GOT3 (cell line): Measurements from ENCODE around the gene PCSK9.

Experiments used
- DNase-seq: peaks from one replicate; lab custom pipeline; 2025; ENCODE audit warnings: mixed read lengths; lab: John Stamatoyannopoulos, UW

PCSK9 gene

DNA sequence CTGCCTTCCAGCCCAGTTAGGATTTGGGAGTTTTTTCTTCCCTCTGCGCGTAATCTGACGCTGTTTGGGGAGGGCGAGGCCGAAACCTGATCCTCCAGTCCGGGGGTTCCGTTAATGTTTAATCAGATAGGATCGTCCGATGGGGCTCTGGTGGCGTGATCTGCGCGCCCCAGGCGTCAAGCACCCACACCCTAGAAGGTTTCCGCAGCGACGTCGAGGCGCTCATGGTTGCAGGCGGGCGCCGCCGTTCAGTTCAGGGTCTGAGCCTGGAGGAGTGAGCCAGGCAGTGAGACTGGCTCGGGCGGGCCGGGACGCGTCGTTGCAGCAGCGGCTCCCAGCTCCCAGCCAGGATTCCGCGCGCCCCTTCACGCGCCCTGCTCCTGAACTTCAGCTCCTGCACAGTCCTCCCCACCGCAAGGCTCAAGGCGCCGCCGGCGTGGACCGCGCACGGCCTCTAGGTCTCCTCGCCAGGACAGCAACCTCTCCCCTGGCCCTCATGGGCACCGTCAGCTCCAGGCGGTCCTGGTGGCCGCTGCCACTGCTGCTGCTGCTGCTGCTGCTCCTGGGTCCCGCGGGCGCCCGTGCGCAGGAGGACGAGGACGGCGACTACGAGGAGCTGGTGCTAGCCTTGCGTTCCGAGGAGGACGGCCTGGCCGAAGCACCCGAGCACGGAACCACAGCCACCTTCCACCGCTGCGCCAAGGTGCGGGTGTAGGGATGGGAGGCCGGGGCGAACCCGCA lies at the start of gene PCSK9:
PCSK9 (plus strand) TSS at position 207 of the 741 bp plus-strand sequence; CDS start at position 497, 290 bp downstream.
- DNase-seq: no peak

DNA sequence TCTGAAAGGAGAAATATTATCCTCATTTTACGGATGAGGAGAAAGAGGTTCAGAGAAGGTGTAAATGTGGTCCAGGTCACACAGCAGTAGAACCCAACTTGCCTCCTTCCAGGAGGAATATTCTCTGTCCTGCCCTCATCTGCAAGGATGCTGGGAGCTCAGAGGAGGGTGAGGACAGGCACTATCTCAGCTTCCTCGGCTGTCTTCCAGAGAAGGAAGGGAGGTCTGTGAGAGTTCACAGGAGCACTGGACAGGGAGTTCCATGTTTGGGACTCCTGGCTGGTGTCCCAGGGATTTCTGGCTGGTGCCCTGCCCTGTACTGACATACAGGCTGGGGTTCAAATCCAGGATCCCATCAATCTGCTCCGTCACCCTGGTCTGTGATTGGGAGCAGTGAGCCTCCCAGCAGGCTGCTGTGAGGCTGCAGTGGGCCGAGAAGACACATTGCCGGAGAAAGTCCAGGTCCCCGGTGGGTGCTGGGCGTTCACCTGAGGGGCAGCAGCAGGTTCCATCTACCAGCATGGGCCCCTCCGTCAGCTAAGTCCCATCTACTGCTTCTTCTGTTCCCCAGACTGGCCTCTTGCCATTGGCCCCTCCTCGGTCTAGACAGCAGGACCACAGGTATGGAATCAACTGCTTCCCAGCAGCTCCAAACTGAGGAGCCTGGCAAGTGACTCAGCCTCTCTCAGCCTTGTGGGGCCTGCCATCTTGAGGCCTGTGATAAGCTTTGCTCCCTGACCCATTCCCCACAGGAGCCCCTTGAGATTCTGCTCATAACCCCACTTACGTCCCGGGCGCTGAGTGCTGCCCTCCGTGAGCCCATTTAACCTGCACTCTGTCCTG lies 49.2 kb upstream of the PCSK9 start:
- DNase-seq: no peak

DNA sequence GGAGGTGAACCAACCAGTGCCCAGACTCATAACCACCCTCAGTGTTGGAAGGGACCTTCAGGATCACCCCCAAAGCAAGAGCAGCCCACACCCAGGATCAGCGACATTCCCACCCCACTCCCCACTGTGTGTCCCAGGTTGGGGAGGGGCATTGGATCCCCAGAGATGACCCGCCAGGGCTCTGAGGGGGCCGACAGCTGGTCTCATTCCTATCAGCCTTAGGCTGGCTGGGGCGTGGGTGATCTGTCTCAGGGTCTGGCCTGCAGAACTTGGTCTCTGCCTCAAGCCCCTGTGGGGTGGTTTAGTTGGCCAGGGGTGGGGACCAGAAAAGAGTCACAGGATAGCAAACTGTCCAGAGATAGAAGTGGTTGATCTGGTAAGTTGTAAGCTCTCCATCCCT lies 48.4 kb upstream of the PCSK9 start:
- no peak for DNase-seq

DNA sequence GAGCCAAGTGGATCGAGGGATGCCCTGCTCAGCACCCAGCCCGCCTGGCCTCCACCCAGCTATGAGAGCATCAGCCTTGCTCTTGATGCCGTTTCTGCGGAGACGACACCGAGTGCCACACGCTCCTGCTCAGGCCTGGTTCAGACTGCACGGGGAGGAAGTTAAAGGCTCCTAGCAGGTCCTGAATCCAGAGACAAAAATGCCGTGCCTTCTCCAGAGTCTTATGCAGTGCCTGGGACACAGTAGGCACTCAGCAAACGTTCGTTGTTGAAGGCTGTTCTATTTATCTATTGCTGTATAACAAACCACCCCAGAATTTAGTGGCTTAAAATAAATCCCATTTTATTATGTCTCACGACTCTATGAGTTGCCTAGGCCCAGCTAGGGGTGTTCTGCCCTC lies 47.4 kb upstream of the PCSK9 start:
- DNase-seq: no peak

DNA sequence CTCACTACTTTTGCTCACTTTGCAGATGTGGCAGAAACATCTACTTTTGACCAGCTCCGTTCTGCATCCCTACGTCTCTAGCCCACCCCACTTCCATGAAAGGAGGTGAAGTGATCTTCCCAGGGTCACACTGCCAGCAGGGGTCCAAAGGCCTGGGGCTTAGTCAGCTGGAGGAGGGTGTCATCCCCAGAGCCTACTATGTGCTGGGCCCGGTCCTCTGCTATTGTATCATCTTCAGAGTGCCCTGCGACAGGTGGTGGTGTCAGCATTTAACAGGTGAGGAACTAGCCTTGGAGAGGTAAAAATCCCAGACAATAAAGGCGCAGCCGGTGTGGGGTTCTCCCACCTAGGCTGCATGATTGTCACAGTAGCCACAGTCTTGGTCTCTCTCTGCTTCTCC lies 46.2 kb upstream of the PCSK9 start:
- DNase-seq: no peak

DNA sequence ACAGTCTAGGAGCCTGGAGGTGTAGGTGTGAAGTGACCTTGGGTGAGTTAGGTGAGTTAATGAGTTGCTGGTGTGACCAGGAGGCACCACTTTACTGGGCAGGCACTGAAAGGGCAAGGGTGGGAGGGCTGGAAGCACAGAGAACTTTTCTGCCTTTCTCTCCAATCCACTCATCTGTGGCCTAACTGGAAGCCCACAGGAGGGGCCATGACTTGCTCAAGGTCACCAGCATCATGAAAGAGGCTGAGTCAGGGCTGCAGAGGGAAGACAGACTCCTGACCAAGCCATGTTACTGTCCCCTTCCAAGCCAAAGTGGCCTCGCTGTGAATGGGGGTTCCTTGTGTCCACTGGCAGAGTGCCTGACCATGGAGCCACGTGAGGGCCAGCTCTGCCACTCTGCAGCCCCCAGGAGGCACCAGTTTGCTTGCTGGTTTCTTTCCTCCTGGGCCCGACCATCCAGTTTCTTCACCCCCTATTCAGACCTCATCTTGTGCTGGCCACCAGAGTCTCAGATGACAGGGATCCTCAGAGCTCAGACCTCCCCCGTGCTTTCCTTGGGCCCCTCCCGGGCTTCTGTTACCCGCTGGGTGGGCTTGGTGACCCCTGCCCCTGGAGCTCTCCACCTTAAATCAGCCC lies 44.9 kb upstream of the PCSK9 start:
- no peak for DNase-seq

DNA sequence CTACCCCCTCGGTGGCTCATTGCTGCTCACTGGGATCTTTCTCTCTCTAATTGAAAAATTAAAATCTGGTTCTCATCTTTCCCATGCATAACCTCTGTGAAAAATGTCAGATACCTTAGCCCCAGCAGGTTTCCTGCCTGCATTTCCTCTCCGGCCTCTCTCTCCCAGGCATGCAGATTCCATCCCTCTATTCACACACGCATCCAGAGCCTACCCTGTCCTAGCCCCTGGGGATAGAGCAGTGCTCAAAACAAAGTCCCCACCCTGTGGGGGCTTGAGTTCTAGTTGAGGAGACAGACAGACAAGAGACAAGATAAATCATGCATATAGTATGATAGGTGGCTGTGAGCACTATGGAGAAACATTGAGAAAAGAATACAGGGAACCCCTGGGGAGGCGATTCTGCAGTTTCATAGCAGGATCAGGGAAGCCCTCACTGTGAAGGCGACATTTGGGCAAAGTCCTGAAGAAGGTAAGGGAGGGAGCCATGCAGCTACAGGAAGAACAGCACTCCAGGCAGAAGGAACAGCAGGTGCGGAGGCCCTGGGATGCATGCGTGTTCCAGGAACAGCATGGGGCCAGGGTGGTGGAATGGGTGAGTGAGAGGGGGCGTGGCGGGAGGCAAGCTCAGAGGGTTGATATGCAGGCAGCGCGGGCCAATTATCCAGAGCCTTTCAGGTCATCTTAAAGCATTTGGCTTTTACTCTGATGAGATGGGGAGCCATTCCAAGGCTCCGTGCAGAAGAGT lies 44.2 kb upstream of the PCSK9 start:
- DNase-seq: no peak

DNA sequence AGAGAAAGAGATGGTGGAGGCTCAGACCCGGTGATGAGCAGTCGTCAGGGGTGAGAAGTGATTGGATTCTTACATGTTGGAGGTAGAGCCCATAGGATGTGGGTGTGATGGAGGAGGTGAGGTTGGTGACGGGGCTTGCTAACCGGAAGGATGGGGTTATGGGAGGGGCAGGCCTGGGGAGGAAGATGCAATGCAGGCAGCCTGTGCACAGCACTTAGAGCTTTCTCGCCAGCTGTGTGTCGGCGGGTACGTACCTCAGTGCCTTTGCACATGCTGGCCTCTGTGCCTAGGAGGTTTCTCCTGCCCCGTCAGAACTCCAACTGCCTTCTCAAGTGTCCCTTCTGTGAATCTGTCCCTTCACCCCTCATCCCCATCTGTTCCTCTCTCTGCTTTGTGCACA lies 43.5 kb upstream of the PCSK9 start:
- DNase-seq: no peak

DNA sequence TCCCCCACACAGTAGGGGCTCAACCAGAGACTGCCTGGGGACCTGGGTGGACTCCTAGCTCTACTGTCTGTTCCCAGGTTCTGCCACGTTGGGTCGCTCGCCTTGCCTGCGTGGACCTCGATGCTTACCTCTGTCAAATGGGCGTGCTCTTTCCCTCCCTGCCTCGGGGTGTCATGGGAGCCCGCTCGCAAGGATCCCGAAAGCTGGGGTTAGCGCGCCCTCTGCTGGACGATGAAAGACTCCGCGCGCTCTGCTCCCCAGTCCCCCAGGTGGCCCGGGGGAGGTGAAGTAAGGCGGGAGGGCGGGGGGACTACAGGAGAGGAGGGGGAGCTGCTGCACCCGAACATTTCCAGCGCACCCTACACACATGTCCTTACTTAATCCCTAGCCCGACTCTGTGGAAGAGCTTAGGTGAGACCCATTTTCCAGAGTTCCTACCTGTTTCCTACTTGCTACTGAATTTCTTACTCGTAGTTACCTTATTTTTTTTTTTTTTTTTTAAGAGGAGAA lies 42.9 kb upstream of the PCSK9 start:
- DNase-seq: no peak

DNA sequence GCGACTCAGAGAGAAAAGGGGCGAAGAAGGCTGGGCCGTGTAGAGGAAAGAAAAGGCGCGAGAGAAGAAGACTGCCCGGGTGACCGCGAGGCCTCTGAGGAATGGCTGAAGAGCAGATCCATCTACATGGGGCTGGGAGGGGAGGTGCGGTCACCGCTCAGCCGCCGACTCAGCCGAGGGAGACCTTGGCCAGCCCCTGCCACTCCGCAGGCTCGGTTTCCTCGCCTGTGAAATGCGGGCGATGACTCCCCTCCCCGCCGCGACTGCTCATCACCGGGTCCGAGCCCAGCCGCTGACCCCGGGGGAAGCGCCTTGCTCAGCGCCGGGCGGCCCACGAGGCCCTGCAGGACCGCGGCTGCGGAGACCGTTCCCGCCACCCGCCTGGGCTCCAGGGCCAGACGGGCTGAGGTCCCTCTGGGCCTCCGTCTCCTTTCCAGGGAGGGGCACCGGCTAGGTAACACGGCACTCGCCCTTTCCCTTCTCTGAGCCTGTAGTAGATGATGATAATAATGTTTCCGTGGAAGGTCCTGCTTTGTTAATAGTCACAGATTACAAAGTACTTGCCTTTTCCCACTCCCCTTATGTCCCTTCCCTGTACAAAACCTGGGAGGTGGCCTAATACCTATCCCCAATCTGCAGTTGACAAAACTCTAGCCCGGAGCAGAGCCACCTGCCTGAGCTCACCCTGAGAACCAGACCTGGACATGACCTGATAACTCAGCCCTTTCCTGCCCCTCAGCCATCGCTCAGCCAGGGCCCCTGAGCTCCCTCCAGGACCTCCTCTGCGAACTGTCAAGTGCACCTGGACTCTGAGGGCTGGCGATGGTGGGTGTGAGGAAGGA lies 42.3 kb upstream of the PCSK9 start:
- DNase-seq: no peak

DNA sequence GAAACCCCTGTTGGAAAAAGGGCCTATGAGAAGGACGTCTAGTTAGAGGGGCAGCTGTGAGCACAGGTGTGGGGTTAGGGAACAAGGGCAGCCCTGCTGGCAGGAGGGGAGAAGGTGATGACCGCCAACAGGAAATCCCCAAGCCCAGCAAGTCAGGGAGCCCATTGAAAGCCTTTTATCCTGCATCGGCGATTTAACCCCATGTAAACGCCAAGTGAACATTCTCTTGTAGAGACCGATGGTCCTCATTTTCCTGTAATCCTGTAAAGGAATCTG lies 41.7 kb upstream of the PCSK9 start:
- DNase-seq: no peak

DNA sequence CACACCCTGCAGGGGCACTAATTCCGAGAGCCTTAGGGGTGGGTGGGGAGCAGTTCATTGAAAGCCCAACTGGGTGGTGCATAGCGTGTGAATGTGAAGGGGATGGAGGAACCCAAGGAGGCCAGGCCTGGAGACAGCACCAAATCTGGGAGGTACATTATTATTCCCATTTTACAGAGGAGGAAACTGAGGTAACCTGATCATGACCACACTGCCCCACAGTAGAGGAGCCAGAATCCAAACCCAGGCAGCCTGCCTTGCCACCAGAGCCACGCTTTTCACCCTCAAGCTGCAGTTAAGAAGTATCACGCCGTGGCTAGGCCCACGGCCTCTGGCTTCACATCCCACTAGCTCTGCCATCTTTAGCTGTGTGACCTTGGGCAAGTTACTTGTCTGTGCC lies 41.2 kb upstream of the PCSK9 start:
- DNase-seq: no peak

DNA sequence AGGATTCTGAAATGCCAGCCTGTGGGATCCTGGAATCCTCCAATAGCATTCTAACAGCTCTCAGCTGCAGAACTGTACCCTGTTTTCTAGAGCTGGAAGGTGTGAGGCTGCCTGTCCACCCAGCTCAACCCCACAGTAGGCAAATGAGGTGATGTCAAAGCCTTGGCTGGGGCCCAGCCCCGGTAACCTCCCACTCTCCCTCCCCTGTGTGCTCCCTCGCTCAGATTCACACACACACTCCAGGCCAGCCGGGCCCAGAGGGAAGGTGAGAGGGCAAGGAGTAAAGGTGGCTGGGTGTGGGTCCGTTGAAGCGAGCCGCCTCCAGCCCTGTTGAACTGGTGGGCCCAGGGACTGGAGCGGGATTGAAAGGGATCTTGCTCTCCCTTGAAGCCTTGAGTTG lies 40.7 kb upstream of the PCSK9 start, which contains the start of gene BSND:
BSND (plus strand) TSS at position 257 of the 400 bp plus-strand sequence. CDS start 254 bp downstream, outside the sequence.
- DNase-seq: no peak

DNA sequence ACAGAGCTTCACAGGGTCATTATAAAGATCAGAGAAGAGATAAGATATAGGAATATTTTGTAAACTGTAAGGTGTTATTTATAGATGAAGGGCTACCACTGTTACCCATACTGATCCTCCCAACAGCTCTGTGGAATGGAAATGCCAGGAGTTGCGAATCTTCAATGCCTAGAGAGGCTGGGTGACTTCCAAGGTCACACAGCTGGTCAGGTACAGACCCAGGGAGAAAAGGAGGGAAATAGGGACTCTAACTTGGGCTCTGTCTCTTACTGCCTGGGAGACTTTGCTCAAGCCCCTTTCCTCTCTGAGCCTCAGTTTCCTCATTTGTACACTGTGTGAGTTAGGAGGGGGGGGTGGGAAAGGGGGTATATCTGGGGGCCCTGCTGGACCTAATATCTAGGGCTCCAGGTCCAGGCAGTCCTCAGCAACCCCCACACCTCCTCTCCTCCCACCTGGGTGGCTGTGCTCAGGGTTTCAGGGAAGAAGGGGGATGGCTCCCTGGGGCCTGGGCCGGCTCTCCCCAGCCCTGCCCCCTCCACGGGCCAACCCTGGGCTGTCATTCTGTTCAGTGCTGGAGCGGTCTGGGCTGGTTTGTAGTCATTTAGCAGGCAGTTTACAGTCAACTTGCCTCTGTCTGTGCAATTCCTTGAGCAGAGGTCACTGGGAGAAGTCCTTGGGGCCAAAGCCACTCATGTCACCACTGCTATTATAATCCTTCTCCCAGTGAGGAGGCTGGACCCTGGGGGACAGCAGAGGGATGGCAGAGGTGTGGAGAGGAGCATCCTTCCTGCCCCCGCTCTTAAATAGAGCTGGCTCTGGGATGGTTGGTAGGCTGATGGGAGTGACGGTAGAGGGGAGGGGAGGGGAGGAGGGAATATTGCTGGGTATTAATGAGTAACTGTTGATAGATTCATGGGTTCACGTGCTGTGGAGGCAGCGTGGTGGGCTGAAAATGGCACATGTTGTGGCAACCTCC lies 39.0 kb upstream of the PCSK9 start:
- DNase-seq: no peak

DNA sequence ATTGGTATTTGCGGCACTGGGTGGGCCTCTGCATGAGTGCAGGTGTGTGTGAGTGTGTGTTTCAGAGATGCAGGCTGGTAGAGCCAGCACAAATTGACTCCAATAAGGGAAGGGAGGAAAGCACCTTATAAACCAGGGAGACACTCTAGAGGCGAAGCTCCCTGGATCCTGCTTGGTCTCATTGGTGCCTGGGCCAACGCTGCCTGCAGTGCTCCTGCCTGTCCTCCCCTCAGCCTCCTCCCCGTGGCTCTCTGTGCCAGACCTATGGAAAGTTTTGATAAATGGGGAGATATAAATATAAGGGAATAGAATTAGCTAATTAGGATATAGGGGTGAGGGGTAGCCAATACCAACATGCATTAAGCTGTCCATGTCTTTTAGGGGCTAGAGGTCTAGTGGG lies 38.0 kb upstream of the PCSK9 start:
- no peak for DNase-seq

DNA sequence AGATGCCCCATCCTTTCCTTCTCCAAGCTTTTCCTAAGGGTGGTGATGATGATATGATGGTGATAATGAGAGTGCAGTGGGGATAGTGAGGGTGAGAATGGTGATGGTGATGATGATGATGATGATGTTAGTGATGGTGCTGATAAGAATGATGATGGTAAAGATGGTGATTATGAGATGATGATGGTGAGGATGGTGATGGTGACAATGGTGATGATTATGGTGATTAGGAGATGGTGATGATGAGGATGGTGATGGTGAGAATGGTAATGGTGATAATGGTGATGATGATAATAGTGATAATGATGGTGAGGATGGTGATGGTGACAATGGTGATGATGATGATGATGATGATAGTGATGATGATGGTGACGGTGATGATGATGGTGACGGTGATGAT lies 36.7 kb upstream of the PCSK9 start:
- DNase-seq: no peak

DNA sequence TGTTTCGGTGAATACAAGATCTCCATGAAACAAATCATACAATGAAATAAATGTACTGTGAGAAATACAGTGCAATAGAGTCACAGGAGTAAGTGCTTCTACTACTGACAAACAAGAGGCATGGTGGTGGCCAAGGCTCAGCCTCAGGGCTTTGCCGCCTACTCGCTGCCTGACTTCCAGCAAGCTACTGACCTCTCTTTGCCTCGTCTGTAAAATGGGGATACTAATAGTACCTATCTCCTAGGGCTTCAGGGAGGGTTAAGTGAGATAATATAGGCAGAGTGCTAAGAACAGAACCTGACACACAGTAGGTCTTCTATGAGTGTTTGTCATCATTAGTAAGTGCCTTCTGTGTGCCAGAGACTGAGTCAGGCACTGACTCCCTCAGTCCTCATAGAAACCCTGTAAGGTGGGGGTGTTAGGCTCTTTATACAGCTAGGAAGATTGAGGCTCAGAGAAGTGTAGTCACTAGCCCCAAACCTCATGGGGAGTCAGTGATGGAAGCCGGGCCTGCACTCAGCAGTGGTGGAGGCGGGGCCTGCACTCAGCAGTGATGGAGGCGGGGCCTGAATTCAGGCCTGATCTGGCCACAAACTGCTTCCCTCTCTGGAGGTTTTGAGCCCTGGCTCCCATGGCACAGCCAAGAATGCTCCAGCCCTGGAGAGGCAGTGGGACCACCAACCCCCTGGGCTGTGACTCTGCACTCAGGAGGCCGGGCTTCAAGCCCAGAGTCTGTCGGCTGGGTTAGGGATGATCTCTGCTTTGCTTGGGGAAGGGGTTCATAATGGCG lies 33.8 kb upstream of the PCSK9 start:
- DNase-seq: no peak

DNA sequence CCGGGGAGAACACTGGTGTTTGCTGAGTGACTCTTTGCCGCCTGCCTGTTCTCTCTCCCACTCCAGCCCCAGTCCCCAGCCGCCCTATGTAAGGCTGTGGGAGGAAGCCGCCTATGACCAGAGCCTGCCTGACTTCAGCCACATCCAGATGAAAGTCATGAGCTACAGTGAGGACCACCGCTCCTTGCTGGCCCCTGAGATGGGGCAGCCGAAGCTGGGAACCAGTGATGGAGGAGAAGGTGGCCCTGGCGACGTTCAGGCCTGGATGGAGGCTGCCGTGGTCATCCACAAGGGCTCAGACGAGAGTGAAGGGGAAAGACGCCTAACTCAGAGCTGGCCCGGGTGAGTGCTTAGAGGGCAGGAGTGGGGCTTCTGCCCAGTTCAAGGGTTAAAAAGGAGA lies 32.4 kb upstream of the PCSK9 start:
- DNase-seq: no peak

DNA sequence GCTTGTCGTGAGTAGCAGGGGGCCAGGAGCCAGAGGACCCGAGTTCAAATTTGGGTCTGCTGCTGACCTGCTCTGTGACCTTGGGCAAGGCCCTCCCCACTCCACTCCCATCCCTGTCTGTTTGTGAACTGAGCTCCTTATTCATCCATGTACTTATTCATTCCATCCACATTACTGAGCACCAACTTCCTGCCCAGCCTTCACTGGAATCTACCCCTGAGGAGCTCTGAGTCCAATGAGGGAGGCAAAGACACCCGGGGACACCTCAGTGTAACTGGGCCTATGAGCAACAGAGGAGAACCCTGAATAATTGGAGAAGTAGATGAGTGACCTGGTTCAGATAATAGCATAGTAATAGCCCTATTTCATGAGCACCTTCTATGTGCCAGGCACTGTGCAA lies 31.7 kb upstream of the PCSK9 start:
- DNase-seq: no peak
